H9 (cell line): ENCODE data around the gene ATP10B. TPM values are rescaled to one million over a fixed set of nuclear protein-coding genes. Genes with fewer than 3 reads are reported as not detected.

Experiments
- DNase-seq: peaks from one replicate; pipeline ENCODE4 v3.0.0-alpha.2; 2017
- H2AFZ ChIP-seq: one replicate; pipeline ENCODE4 v1.6.1; 2013; ENCODE audit warnings: mild to moderate bottlenecking, low read length, control low read depth, moderate library complexity
- H2AK5ac ChIP-seq: 2 replicates; pipeline ENCODE4 v1.6.1; 2013; ENCODE audit warnings: low read length, control low read depth, mixed read lengths; ENCODE audit not compliant: insufficient read length
- H2BK120ac ChIP-seq: one replicate; pipeline ENCODE4 v1.6.1; 2013; ENCODE audit warnings: low read depth, mild to moderate bottlenecking, low read length, control low read depth, inconsistent platforms; ENCODE audit not compliant: poor library complexity, severe bottlenecking
- H2BK12ac ChIP-seq: 2 replicates; pipeline ENCODE4 v1.6.1; 2013; ENCODE audit warnings: low read length, control low read depth, mixed read lengths, low read depth; ENCODE audit not compliant: insufficient read length
- H2BK15ac ChIP-seq: 2 replicates; pipeline ENCODE4 v1.6.1; 2013; ENCODE audit warnings: low read depth, low read length, control low read depth
- H2BK20ac ChIP-seq: one replicate; pipeline ENCODE4 v1.6.1; 2013; ENCODE audit warnings: low read depth, mild to moderate bottlenecking, low read length, control low read depth, inconsistent platforms; ENCODE audit not compliant: poor library complexity, severe bottlenecking
- H2BK5ac ChIP-seq: 2 replicates; pipeline ENCODE4 v1.6.1; 2013; ENCODE audit warnings: low read length, control low read depth, mixed read lengths; ENCODE audit not compliant: insufficient read length
- H3K14ac ChIP-seq: 2 replicates; pipeline ENCODE4 v1.6.1; 2013; ENCODE audit warnings: low read length, control low read depth; ENCODE audit not compliant: insufficient read depth
- H3K18ac ChIP-seq: 2 replicates; pipeline ENCODE4 v1.6.1; 2013; ENCODE audit warnings: low read depth, mild to moderate bottlenecking, mixed read lengths, low read length, control low read depth; ENCODE audit not compliant: insufficient read length
- H3K23ac ChIP-seq: 2 replicates; pipeline ENCODE4 v1.6.1; 2013; ENCODE audit warnings: low read length, control low read depth, mixed read lengths, low read depth; ENCODE audit not compliant: insufficient read length
- H3K23me2 ChIP-seq: 2 replicates; pipeline ENCODE4 v1.6.1; 2013; ENCODE audit warnings: low read depth, mild to moderate bottlenecking, mixed read lengths, low read length, control low read depth; ENCODE audit not compliant: insufficient read length, poor library complexity, severe bottlenecking
- H3K27ac ChIP-seq: 2 replicates; pipeline ENCODE4 v1.5.1; 2013; ENCODE audit warnings: low read length, control low read depth, mixed read lengths, low read depth; ENCODE audit not compliant: insufficient read length
- H3K27me3 ChIP-seq: 2 replicates; pipeline ENCODE4 v1.6.1; 2013; ENCODE audit warnings: low read length, control low read depth, inconsistent platforms; ENCODE audit not compliant: insufficient read depth
- H3K4ac ChIP-seq: 2 replicates; pipeline ENCODE4 v1.6.1; 2013; ENCODE audit warnings: low read depth, mild to moderate bottlenecking, control low read depth, inconsistent platforms, low read length, moderate library complexity
- H3K4me1 ChIP-seq: 2 replicates; pipeline ENCODE4 v1.6.1; 2013; ENCODE audit warnings: low read length, control low read depth, inconsistent platforms; ENCODE audit not compliant: insufficient read depth
- H3K4me2 ChIP-seq: 2 replicates; pipeline ENCODE4 v1.6.1; 2013; ENCODE audit warnings: low read length, control low read depth, mixed read lengths; ENCODE audit not compliant: insufficient read length, insufficient read depth
- H3K56ac ChIP-seq: 2 replicates; pipeline ENCODE4 v1.6.1; 2013; ENCODE audit warnings: low read depth, mild to moderate bottlenecking, mixed read lengths, low read length, control low read depth; ENCODE audit not compliant: insufficient read length
- H3K79me1 ChIP-seq: 2 replicates; pipeline ENCODE4 v1.6.1; 2013; ENCODE audit warnings: low read depth, mild to moderate bottlenecking, moderate library complexity, low read length, control low read depth, inconsistent platforms; ENCODE audit not compliant: insufficient read depth, poor library complexity, severe bottlenecking
- H3K79me2 ChIP-seq: 2 replicates; pipeline ENCODE4 v1.6.1; 2013; ENCODE audit warnings: low read length, control low read depth, inconsistent platforms; ENCODE audit not compliant: insufficient read depth
- H3K9ac ChIP-seq: 2 replicates; pipeline ENCODE4 v1.6.1; 2013; ENCODE audit warnings: low read length, control low read depth, mixed read lengths; ENCODE audit not compliant: insufficient read length; ENCODE audit errors: extremely low read depth
- H3K9me3 ChIP-seq: one replicate; pipeline ENCODE4 v1.6.1; 2013; ENCODE audit warnings: low read depth, low read length, inconsistent platforms; ENCODE audit not compliant: control insufficient read depth
- H3T11ph ChIP-seq: one replicate; pipeline ENCODE4 v1.6.1; 2013; ENCODE audit warnings: mild to moderate bottlenecking, low read length, control low read depth, inconsistent platforms
- H4K20me1 ChIP-seq: one replicate; pipeline ENCODE4 v1.6.1; 2013; ENCODE audit not compliant: control insufficient read depth, insufficient read length, insufficient read depth
- H4K5ac ChIP-seq: 2 replicates; pipeline ENCODE4 v1.6.1; 2013; ENCODE audit warnings: low read depth, mild to moderate bottlenecking, mixed read lengths, low read length, control low read depth; ENCODE audit not compliant: insufficient read length
- H4K8ac ChIP-seq: replicated peaks from 2 replicates; pipeline ENCODE4 v1.6.1; 2013; ENCODE audit warnings: low read length, control low read depth, mixed read lengths, low read depth; ENCODE audit not compliant: insufficient read length
- H4K91ac ChIP-seq: 2 replicates; pipeline ENCODE4 v1.6.1; 2013; ENCODE audit warnings: low read depth, mild to moderate bottlenecking, moderate library complexity, mixed read lengths, low read length, control low read depth; ENCODE audit not compliant: insufficient read length
- H3K27ac Mint-ChIP-seq, 3 experiments: 2 replicates in 2 of 3; 3 replicates in 1 of 3; pipeline ENCODE4 v1.8.0; 2020 to 2021; ENCODE audit warnings: mixed read lengths in 3 of 3, mild to moderate bottlenecking in 1 of 3, moderate library complexity in 1 of 3
- H3K27me3 Mint-ChIP-seq: 2 replicates; pipeline ENCODE4 v1.8.0; 2021; ENCODE audit warnings: low read depth, mild to moderate bottlenecking, moderate library complexity, mixed read lengths
- H3K36me3 Mint-ChIP-seq, 3 experiments: 2 replicates in 2 of 3; 3 replicates in 1 of 3; pipeline ENCODE4 v1.8.0; 2020 to 2021; ENCODE audit warnings: low read depth in 3 of 3, mixed read lengths in 3 of 3; ENCODE audit not compliant: insufficient read depth in 1 of 3
- H3K4me1 Mint-ChIP-seq, 2 experiments: 2 replicates each; pipeline ENCODE4 v1.8.0; 2020; ENCODE audit warnings: mixed read lengths in 2 of 2
- H3K4me3 Mint-ChIP-seq, 2 experiments: 2 replicates in 1 of 2; 3 replicates in 1 of 2; pipeline ENCODE4 v1.8.0; 2020 to 2021; ENCODE audit warnings: mild to moderate bottlenecking in 2 of 2, mixed read lengths in 2 of 2, moderate library complexity in 1 of 2
- H3K9me3 Mint-ChIP-seq, 2 experiments: 2 replicates in 1 of 2; 3 replicates in 1 of 2; pipeline ENCODE4 v1.8.0; 2020; ENCODE audit warnings: mild to moderate bottlenecking in 2 of 2, mixed read lengths in 2 of 2, moderate library complexity in 1 of 2
- CTCF ChIP-seq: fragments of 200-600 bp; sonication (generic); conservative IDR thresholded peaks from 3 replicates; pipeline ENCODE4 v1.8.0; 2021; ENCODE audit warnings: antibody characterized with exemption, mild to moderate bottlenecking
- WGBS: extraction: QIAGEN DNeasy Blood & Tissue Kit; methylation state at CpG from one replicate; pipeline ENCODE4 v1.1.7; 2013; ENCODE audit warnings: missing lambda C conversion rate, low lambda C conversion rate, mixed read lengths; ENCODE audit not compliant: insufficient read length; ENCODE audit errors: extremely low coverage; 5-methylcytosine and 5-hydroxymethylcytosine counted together
- total RNA-seq: library from RNA; stranded (reverse); gene quantifications from 2 replicates; pipeline ENCODE4 v1.2.1, GENCODE V29; 2021

The ATP10B gene
- total RNA-seq, 1 experiment from 2014 or later, result 0.42 TPM

- Histone ChIP-seq H3K27me3 (no peaks in the 10 kb centered on the region), H3K4me1 (no peaks in the 10 kb centered on the region; the same call in 1 of the 2 replicates), H3K56ac (no peak overlapping the region), H2BK5ac (no peak overlapping the region), H3K4ac (no peak overlapping the region), H3K23ac (no peak overlapping the region), H3K9me3 (no peaks in the 10 kb centered on the region), H3K18ac (peak overlapping the region; percentile 56), H3K79me1 (no peaks in the 10 kb centered on the region), H4K8ac (no peak overlapping the region), H3T11ph (no peak overlapping the region), H4K91ac (no peak overlapping the region), H2BK20ac (no peak overlapping the region), H3K4me2 (no peak overlapping the region), H3K23me2 (no peaks in the 10 kb centered on the region), H2BK15ac (no peak overlapping the region), H3K79me2 (no peaks in the 10 kb centered on the region), H2BK120ac (no peak overlapping the region), H2BK12ac (no peak overlapping the region), H4K20me1 (no peaks in the 10 kb centered on the region), H3K14ac (peak overlapping the region; percentile 9; the same call in 1 of the 2 replicates), H3K27ac (no peak overlapping the region), H4K5ac (no peak overlapping the region), H2AK5ac (no peak overlapping the region), H2AFZ (peak overlapping the region; percentile 36), H3K9ac (no peak overlapping the region)
- Mint-ChIP-seq H3K27me3 (peaks cover 3% of the 10 kb centered on the region), H3K4me3 (no peak overlapping the region), H3K4me1 (peaks cover 18 to 19% of the 10 kb centered on the region in 2 experiments), H3K36me3 (no peaks in the 10 kb centered on the region), H3K9me3 (no peaks in the 10 kb centered on the region), H3K27ac (peak overlapping the region in 1 of 3 experiments; percentile 34; a peak in 1 of 7 replicates)
- no peak for DNase-seq
- no peak for TF ChIP-seq CTCF
- WGBS, result no CpG with 5 or more reads among the region's 4 CpGs
Measured at GRCh38 chr5:160869989-160870521, 18.0 kb upstream of the ATP10B start.
